Measurements from ENCODE around the gene MITF. TPM values are rescaled to one million over a fixed set of nuclear protein-coding genes. Genes with fewer than 3 reads are reported as not detected.

MITF gene
- total RNA-seq, 2 experiments from 2014 or later, result not detected

GRCh38 chr3:70000563-70001081, 261.4 kb downstream of the MITF start:
- H3K27me3 Mint-ChIP-seq, result no peaks in the 10 kb centered on the region
- DNase-seq, result no peak
- H3K27ac Mint-ChIP-seq, result no peak overlapping the region
- CTCF ChIA-PET, result no interaction called here
- no peaks in the 10 kb centered on the region for H3K36me3 Mint-ChIP-seq
- no peak for ATAC-seq
- no peaks in the 10 kb centered on the region for H3K9me3 Mint-ChIP-seq (ENCODE audit: low read depth)
- H3K4me1 Mint-ChIP-seq, result no peaks in the 10 kb centered on the region
- H3K4me3 Mint-ChIP-seq, result no peak overlapping the region

GRCh38 chr3:70003119-70003518, 263.9 kb downstream of the MITF start:
- Mint-ChIP-seq H3K27ac (no peak overlapping the region), H3K27me3 (no peaks in the 10 kb centered on the region), H3K36me3 (no peaks in the 10 kb centered on the region), H3K9me3 (ENCODE audit: low read depth) (no peaks in the 10 kb centered on the region), H3K4me3 (no peak overlapping the region), H3K4me1 (no peaks in the 10 kb centered on the region)
- CTCF ChIA-PET, result no interaction called here
- DNase-seq (no peak), ATAC-seq (no peak)

- Mint-ChIP-seq H3K36me3 (no peaks in the 10 kb centered on the region), H3K9me3 (ENCODE audit: low read depth) (peaks cover 3% of the 10 kb centered on the region), H3K4me3 (no peak overlapping the region), H3K27ac (no peak overlapping the region), H3K4me1 (no peaks in the 10 kb centered on the region), H3K27me3 (no peaks in the 10 kb centered on the region)
- ATAC-seq (no peak), DNase-seq (no peak)
- CTCF ChIA-PET, result no interaction called here
Measured at GRCh38 chr3:70006089-70006488, 266.8 kb downstream of the MITF start.

GRCh38 chr3:70010346-70010745, 271.1 kb downstream of the MITF start:
- H3K27me3 Mint-ChIP-seq, result no peaks in the 10 kb centered on the region
- ATAC-seq (no peak), DNase-seq (no peak)
- no peaks in the 10 kb centered on the region for H3K4me1 Mint-ChIP-seq
- H3K36me3 Mint-ChIP-seq, result no peaks in the 10 kb centered on the region
- H3K27ac Mint-ChIP-seq, result no peak overlapping the region
- CTCF ChIA-PET, result no interaction called here
- peaks cover 3% of the 10 kb centered on the region for H3K9me3 Mint-ChIP-seq (ENCODE audit: low read depth)
- no peak overlapping the region for H3K4me3 Mint-ChIP-seq

GRCh38 chr3:70011582-70011981, 272.3 kb downstream of the MITF start:
- CTCF ChIA-PET, result no interaction called here
- DNase-seq (no peak), ATAC-seq (no peak)
- Mint-ChIP-seq H3K4me3 (no peak overlapping the region), H3K27ac (no peak overlapping the region), H3K27me3 (no peaks in the 10 kb centered on the region), H3K36me3 (no peaks in the 10 kb centered on the region), H3K4me1 (no peaks in the 10 kb centered on the region), H3K9me3 (ENCODE audit: low read depth) (peaks cover 3% of the 10 kb centered on the region)

Data from activated CD8-positive, alpha-beta memory T cell treated with anti-CD3 and anti-CD28 coated beads, Interleukin-2, amount 10 ng/mL, durations not matched to agents 7 days and 5 days (primary cell).